ENCODE measurements around the gene PNPLA2.

The PNPLA2 gene

GRCh38 chr11:816433-816779 lies 2.3 kb upstream of the PNPLA2 start:
- no peak for DNase-seq (ENCODE audit: low spot score)

- peak; percentile 96 for DNase-seq (ENCODE audit: low spot score)
Measured at GRCh38 chr11:819129-819931, 616 bp downstream of the PNPLA2 start.

- DNase-seq (ENCODE audit: low spot score): peak; percentile 70
Measured at GRCh38 chr11:819943-820649, 1.4 kb downstream of the PNPLA2 start.

- peak; percentile 93 for DNase-seq (ENCODE audit: low spot score)
Measured at GRCh38 chr11:820655-821511, 2.2 kb downstream of the PNPLA2 start.

GRCh38 chr11:821512-822371 lies 3.0 kb downstream of the PNPLA2 start:
- DNase-seq (ENCODE audit: low spot score): no peak

- no peak for DNase-seq (ENCODE audit: low spot score)
Measured at GRCh38 chr11:823441-824291, 5.0 kb downstream of the PNPLA2 start.

- no peak for DNase-seq (ENCODE audit: low spot score)
Measured at GRCh38 chr11:824292-824880, 5.7 kb downstream of the PNPLA2 start.

GRCh38 chr11:824942-825341 lies 6.2 kb downstream of the PNPLA2 start:
- no peak for DNase-seq (ENCODE audit: low spot score)

- no peak for DNase-seq (ENCODE audit: low spot score)
Measured at GRCh38 chr11:825366-826226, 6.9 kb downstream of the PNPLA2 start.

- DNase-seq (ENCODE audit: low spot score): no peak
Measured at GRCh38 chr11:826227-826621, 7.5 kb downstream of the PNPLA2 start.

GRCh38 chr11:826836-827145 lies 8.1 kb downstream of the PNPLA2 start:
- DNase-seq (ENCODE audit: low spot score): no peak

GRCh38 chr11:827146-827896 lies 8.6 kb downstream of the PNPLA2 start:
- no peak for DNase-seq (ENCODE audit: low spot score)

- DNase-seq (ENCODE audit: low spot score): no peak
Measured at GRCh38 chr11:827897-828192, 9.1 kb downstream of the PNPLA2 start, which contains the start of gene CRACR2B. CRACR2B (plus strand) TSS chr11:827919; CDS start chr11:828608, 689 bp downstream.

GRCh38 chr11:828506-829175 lies 9.9 kb downstream of the PNPLA2 start:
- DNase-seq (ENCODE audit: low spot score): no peak

- DNase-seq (ENCODE audit: low spot score): no peak
Measured at GRCh38 chr11:829176-829846, 10.6 kb downstream of the PNPLA2 start.

GRCh38 chr11:829847-830294 lies 11.2 kb downstream of the PNPLA2 start:
- no peak for DNase-seq (ENCODE audit: low spot score)

GRCh38 chr11:830295-831117 lies 11.8 kb downstream of the PNPLA2 start:
- peak; percentile 68 for DNase-seq (ENCODE audit: low spot score)

Data from AG08395 (cell line).